CD4-positive, alpha-beta T cell treated with Interferon gamma for 1 hour (primary cell): ENCODE results near the gene SCRN1.

Experiments
- DNase-seq: peaks from one replicate; pipeline ENCODE4 v3.0.0-alpha.2; 2020

SCRN1 gene

GRCh38 chr7:29886827-29887226 lies 102.8 kb downstream of the SCRN1 start:
- no peak for DNase-seq

GRCh38 chr7:29885626-29886025 lies 104.0 kb downstream of the SCRN1 start:
- DNase-seq, result no peak

- no peak for DNase-seq
These were observed 105.0 kb downstream of the SCRN1 start for GRCh38 chr7:29884399-29885272.

- DNase-seq, result no peak
These were observed 105.9 kb downstream of the SCRN1 start for GRCh38 chr7:29883462-29884398.

- DNase-seq, result no peak
These were observed 107.1 kb downstream of the SCRN1 start for GRCh38 chr7:29882481-29882880.

GRCh38 chr7:29881724-29882123 lies 107.9 kb downstream of the SCRN1 start:
- no peak for DNase-seq

- no peak for DNase-seq
These were observed 110.0 kb downstream of the SCRN1 start for GRCh38 chr7:29879609-29880008.

- DNase-seq, result no peak
These were observed 111.4 kb downstream of the SCRN1 start for GRCh38 chr7:29878081-29878688.

- DNase-seq, result no peak
These were observed 112.4 kb downstream of the SCRN1 start for GRCh38 chr7:29877196-29877595.

GRCh38 chr7:29875741-29876140 lies 113.9 kb downstream of the SCRN1 start:
- DNase-seq, result no peak

GRCh38 chr7:29873644-29874294 lies 115.8 kb downstream of the SCRN1 start:
- DNase-seq, result no peak

- DNase-seq, result no peak
These were observed 117.7 kb downstream of the SCRN1 start for GRCh38 chr7:29871787-29872398.
